HAP-1 (cell line): ENCODE measurements around the gene PRKCE.
"Not testable (repeated sequence)": the region's sequence is repeated elsewhere in the genome, so short reads cannot be mapped to it uniquely, and the experiment has no call there.

Experiments used
- DNase-seq, 2 experiments: peaks; one replicate each; pipeline ENCODE4 v3.0.0-alpha.2; 2016 to 2020; ENCODE audit warnings: low spot score in 2 of 2
- H3K27me3 ChIP-seq: fragments of 250-450 bp; sonication (Bioruptor Pico); 2 replicates; pipeline ENCODE4 v1.5.1; 2020; ENCODE audit warnings: low read depth, mild to moderate bottlenecking, moderate library complexity
- H3K36me3 ChIP-seq: fragments of 250-450 bp; sonication (Bioruptor Pico); replicated peaks from 2 replicates; pipeline ENCODE4 v1.5.1; 2020; ENCODE audit warnings: mild to moderate bottlenecking
- H3K4me1 ChIP-seq: fragments of 250-450 bp; sonication (Bioruptor Pico); 2 replicates; pipeline ENCODE4 v1.5.1; 2020; ENCODE audit warnings: mild to moderate bottlenecking
- H3K4me3 ChIP-seq: fragments of 250-450 bp; sonication (Bioruptor Pico); 2 replicates; pipeline ENCODE4 v1.5.1; 2020; ENCODE audit warnings: mild to moderate bottlenecking, moderate library complexity
- H3K9me3 ChIP-seq: fragments of 250-450 bp; sonication (Bioruptor Pico); 2 replicates; pipeline ENCODE4 v1.5.1; 2020; ENCODE audit warnings: mild to moderate bottlenecking, moderate library complexity
- in situ Hi-C: fragments of 300-500 bp; cut with MboI; formaldehyde crosslinking; loops from 3 replicates; pipeline ENCODE4 v1.14.3; 2020; ENCODE audit warnings: low sequenced_read_pairs, inconsistent platforms, mixed read lengths

The PRKCE gene

GRCh38 chr2:45684756-45685155 is 33.3 kb downstream of the PRKCE start:
- Histone ChIP-seq H3K4me1 (peaks cover 12% of the 10 kb centered on the region), H3K4me3 (no peak overlapping the region), H3K9me3 (no peaks in the 10 kb centered on the region), H3K36me3 (no peaks in the 10 kb centered on the region), H3K27me3 (no peaks in the 10 kb centered on the region)
- no peak for DNase-seq
- in situ Hi-C loops, result no loop called here

GRCh38 chr2:45685260-45685659 is 33.8 kb downstream of the PRKCE start:
- Histone ChIP-seq H3K27me3 (no peaks in the 10 kb centered on the region), H3K4me1 (peaks cover 12% of the 10 kb centered on the region), H3K9me3 (no peaks in the 10 kb centered on the region), H3K4me3 (no peak overlapping the region), H3K36me3 (no peaks in the 10 kb centered on the region)
- DNase-seq, result no peak
- in situ Hi-C loops, result no loop called here

DNA sequence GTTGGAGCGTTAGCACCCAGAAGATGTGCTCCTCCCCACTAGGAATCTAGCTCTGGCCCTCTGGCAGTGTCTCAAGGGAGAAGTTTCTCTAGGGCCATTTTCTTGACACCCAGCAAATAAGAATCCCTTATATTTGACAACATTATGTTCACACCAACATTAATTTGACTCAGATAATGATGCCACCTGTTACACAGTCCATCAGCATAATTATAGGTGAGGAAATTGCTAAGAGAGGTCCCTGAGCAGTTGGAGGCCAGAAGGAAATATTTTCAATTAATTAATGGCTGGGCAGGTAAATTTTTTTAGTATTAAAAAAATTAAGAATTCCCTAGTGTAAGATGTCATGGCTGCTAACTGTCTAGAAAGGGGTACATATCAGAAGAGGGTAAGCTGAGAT is 36.5 kb downstream of the PRKCE start:
- Histone ChIP-seq H3K4me3 (no peak overlapping the region), H3K27me3 (no peaks in the 10 kb centered on the region), H3K4me1 (peaks cover 12% of the 10 kb centered on the region), H3K36me3 (no peaks in the 10 kb centered on the region), H3K9me3 (no peaks in the 10 kb centered on the region)
- DNase-seq, result no peak
- in situ Hi-C loops, result no loop called here

DNA sequence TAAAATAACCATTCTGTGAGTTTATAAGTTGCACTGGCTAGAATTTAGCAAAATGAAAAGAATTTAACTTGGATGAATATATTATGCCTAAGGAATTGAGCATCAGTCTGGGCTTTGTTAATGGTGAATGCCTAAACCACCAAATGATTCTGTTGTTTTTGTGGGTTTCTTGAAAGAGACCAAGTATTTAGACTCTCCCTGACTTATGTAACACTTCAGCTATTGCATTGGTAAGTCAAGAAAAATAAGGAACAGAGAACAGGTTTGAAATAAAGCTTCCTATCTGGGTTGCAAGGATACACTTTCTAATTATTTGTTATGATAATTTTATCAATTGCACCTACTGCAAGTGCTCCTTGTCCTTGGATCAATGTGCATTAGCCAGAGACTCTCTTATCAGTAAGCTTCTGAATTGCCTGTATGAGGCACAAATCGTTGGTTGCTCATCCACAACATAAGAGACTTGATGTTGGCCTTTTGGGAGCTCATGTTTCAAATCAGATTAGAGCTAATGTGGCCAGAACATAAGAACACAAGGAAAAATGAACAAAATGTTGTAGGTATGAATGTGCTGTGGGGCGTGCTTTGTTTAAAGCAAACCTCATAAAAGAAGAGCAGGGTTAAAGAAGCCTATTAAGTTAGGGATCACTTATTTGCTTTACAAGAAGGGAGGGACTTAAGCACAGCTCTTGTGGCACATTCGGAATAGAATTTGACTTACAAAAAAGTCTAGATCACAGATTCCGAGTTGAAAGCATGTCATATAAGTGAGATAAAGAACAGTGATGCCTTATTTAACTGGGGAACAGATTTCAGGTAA is 37.2 kb downstream of the PRKCE start:
- Histone ChIP-seq H3K36me3 (no peaks in the 10 kb centered on the region), H3K9me3 (no peaks in the 10 kb centered on the region), H3K27me3 (no peaks in the 10 kb centered on the region), H3K4me1 (peaks cover 12% of the 10 kb centered on the region), H3K4me3 (no peak overlapping the region)
- in situ Hi-C loops, result no loop called here
- peak; percentile 11 to 79 for DNase-seq

DNA sequence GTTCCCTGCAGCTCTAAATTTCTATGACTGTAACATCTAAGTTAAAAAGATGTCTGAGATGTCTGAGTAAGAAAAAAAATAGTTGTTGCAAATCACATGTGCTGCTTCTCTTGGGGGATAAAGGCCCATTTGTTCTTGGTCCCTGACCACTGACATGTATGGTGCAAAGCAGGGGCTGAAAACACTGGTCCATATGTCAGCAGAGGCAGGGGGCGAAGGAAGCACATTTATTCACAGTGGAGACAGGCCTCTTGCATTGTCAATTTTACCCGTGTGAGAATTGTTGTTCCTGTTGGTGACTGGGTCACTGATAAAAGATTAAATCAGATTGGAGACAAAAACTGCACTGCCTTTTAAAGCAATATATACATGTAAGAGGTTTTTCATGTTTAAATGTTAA is 38.8 kb downstream of the PRKCE start:
- no peaks in the 10 kb centered on the region for H3K36me3 ChIP-seq
- no peaks in the 10 kb centered on the region for H3K9me3 ChIP-seq
- in situ Hi-C loops, result no loop called here
- no peak for DNase-seq
- no peaks in the 10 kb centered on the region for H3K27me3 ChIP-seq
- H3K4me1 ChIP-seq, result peaks cover 12% of the 10 kb centered on the region
- no peak overlapping the region for H3K4me3 ChIP-seq

DNA sequence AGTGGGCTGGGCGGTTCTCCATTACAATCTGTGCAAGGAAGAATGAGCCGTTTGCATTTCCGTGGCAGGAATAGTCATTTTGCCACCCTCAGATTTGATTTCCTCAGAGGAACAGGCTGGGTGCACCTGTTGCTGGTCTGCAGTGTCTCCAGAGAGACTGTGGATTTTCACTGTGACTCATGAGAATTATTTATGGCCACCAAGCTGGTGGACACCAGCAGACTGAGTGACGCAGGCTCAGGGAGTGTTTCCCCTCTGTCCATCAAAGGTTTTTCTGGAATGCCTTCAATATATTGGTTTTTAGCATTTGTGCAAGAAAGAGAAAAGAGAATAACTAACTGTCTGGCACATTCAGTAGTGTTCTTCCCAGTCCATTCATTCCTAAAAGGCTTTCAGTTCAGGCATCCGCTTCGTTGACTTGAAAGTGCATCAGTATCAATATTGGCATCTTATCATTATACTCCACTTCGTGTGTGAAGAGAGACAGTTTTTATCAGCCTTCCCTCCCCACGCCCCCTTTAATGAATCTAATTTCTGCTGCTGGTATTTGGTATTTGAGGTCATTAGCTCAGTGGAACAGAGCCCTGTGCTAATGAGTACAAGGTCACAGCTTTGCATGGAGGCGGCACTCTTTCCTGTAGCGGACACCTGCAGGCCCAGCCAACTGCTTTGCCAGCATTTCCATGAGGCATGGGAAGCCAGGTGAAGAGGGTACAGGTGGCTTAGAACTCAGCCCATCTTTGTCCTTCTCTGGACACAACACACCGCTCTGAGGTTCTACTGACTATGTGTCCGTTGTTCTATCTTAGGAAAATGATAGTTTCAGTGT is 39.9 kb downstream of the PRKCE start:
- peaks cover 12% of the 10 kb centered on the region for H3K4me1 ChIP-seq
- in situ Hi-C loops, result no loop called here
- DNase-seq, result no peak

GRCh38 chr2:45692566-45692965 is 41.1 kb downstream of the PRKCE start:
- H3K4me1 ChIP-seq, result peaks cover 12% of the 10 kb centered on the region
- DNase-seq, result no peak
- H3K36me3 ChIP-seq, result no peaks in the 10 kb centered on the region
- no peaks in the 10 kb centered on the region for H3K27me3 ChIP-seq
- in situ Hi-C loops, result no loop called here
- H3K4me3 ChIP-seq, result no peak overlapping the region
- H3K9me3 ChIP-seq, result no peaks in the 10 kb centered on the region

More for the DNA sequence above, 39.9 kb downstream of the PRKCE start:
- Histone ChIP-seq H3K27me3 (no peaks in the 10 kb centered on the region), H3K9me3 (no peaks in the 10 kb centered on the region), H3K36me3 (no peaks in the 10 kb centered on the region), H3K4me3 (no peak overlapping the region)

DNA sequence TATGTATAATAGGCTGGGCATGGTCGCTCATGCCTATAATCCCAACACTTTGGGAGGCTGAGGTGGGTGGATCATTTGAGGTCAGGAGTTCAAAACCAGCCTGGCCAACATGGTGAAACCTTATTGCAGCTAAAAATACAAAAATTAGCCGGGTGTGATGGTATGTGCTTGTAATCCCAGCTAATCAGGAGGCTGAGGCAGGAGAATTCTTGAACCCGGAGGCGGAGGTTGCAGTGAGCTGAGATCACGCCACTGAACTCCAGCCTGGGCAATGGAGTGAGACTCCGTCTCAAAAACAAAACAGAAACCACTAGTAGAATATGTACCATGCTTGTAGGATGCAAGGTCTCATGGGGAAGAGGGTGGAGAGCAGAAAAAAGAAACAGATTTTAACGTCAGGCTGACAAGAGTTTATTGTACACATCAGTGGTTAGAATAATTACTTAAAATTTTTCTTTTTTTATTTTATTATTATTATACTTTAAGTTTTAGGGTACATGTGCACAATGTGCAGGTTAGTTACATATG is 44.1 kb downstream of the PRKCE start:
- DNase-seq, H3K4me1 ChIP-seq, in situ Hi-C loops, H3K36me3 ChIP-seq, H3K9me3 ChIP-seq, H3K4me3 ChIP-seq, H3K27me3 ChIP-seq: not testable (repeated sequence)

DNA sequence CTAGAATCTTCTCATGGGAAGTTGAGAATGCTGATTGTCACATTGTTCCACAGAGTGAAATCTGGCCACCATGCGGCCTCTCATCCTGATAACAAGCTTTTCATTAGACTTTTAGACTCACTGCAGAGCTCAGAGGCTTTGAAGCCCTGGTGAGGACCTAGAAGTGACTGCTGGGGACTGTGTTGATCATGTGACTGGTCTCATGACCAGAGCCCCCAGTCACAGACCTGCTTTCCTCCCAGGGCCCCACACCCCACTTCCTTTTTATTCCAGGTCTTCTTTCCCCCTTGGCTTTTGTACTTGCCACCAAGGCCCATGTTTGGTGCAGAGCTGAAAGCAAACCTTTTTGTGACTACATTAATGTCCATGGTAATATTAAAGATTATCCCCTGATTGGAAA is 45.2 kb downstream of the PRKCE start:
- in situ Hi-C loops, result no loop called here
- Histone ChIP-seq H3K27me3 (no peaks in the 10 kb centered on the region), H3K4me3 (no peak overlapping the region), H3K36me3 (no peaks in the 10 kb centered on the region), H3K9me3 (no peaks in the 10 kb centered on the region), H3K4me1 (no peaks in the 10 kb centered on the region)
- no peak for DNase-seq

DNA sequence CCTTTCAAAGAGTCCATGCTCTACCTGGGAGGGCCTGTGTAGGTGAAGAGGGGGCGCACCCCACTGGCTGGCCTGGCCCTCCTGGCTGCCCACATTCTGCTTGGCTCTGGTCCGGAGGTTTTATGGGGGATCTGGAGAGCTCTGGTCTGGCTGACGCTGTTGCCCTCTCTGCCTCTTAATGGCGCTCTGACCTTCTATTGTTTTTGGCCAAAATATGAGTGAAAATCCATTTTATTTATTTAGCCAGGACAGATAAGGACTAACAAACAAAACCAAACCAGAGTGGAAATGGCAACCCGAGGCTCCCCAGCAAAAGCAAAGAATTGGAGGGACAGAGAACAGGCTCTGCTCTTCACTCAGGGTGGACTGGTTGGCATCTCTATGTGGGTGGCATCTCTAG is 45.7 kb downstream of the PRKCE start:
- H3K36me3 ChIP-seq, result no peaks in the 10 kb centered on the region
- H3K9me3 ChIP-seq, result no peaks in the 10 kb centered on the region
- in situ Hi-C loops, result no loop called here
- DNase-seq, result no peak
- H3K4me3 ChIP-seq, result no peak overlapping the region
- H3K27me3 ChIP-seq, result no peaks in the 10 kb centered on the region
- no peaks in the 10 kb centered on the region for H3K4me1 ChIP-seq

DNA sequence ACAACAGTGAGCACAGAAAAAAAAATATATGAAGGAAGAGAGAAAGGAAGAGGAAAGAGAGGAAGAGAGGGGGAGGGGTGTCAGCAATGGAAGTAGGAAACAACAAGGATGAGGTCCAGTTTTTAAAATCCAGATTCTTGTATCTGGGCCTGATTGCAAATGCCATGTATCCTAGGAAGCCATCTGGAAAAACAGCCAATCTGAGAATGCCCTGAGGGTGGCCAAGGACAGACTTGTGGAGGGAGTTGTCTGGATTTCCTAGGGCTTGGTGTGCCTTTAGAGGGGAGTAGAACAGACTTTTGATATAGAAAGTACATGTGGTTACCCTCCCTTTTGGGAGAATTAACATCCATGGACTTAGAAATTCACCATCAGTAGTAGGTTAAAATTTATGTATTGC is 47.1 kb downstream of the PRKCE start:
- H3K4me1 ChIP-seq, result no peaks in the 10 kb centered on the region
- no peaks in the 10 kb centered on the region for H3K9me3 ChIP-seq
- H3K36me3 ChIP-seq, result no peaks in the 10 kb centered on the region
- in situ Hi-C loops, result no loop called here
- no peak for DNase-seq
- no peaks in the 10 kb centered on the region for H3K27me3 ChIP-seq
- no peak overlapping the region for H3K4me3 ChIP-seq

DNA sequence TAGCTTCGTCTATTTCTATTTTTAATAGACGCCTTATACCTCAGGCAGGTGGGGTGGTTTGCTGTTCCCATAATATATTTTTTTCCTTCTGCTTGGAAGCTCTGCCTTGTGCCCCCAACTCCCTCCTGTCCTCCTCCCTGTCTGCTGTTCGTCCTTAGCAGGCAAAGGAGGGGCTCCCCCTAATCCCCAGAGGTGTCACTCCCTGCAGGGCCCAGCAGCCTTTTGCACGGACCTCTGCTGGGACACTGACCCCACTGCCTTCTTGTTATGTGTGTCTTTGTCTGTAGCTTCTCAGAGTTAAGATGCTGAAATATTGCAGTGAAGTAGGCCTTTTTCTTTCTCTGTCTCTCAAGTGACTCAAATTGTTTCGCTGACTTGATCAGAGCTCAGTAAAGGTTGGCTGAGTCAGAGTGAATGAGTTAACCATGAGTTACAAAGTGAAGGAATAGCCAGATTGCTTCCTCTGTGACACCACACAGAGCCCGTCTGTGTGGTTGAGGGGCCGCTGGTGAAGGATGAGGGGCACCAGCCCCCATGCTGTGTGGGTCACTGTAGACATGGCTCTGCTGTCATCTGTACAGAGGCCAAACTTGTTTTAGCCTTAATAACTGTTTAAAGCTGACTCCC is 47.7 kb downstream of the PRKCE start:
- Histone ChIP-seq H3K36me3 (no peaks in the 10 kb centered on the region), H3K4me3 (no peak overlapping the region), H3K9me3 (no peaks in the 10 kb centered on the region), H3K27me3 (no peaks in the 10 kb centered on the region), H3K4me1 (no peaks in the 10 kb centered on the region)
- DNase-seq, result no peak
- in situ Hi-C loops, result no loop called here

DNA sequence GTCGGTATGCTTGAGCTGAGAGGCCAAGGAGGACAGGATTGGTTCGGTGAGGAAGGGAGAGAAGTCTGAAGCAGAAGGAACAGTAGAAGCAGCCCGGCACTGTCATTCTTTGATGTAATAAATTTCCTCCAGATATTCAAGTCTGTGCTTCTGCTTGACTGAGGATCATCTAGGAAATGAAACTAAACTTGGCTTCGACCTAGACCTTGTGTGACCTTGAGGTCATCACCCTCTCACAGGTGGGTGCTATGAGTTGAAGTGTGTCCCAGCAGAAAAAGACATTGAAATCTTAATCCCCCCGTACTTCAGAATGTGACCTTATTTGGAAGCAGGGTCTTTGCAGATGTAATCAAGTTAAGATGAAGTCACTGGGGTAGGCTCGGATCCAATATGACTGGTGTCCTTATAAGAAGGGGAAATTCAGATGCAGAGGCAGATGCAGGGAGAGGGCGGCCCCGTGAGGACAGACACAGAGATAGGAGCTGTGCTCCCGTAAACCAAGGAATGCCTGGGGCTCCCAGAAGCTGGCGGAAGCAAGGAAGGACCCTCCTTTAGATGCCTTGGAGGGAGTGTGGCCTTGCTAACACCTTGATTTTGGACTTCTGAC is 49.0 kb downstream of the PRKCE start:
- in situ Hi-C loops, result no loop called here
- Histone ChIP-seq H3K4me3 (no peak overlapping the region), H3K27me3 (no peaks in the 10 kb centered on the region), H3K4me1 (no peaks in the 10 kb centered on the region), H3K9me3 (no peaks in the 10 kb centered on the region), H3K36me3 (no peaks in the 10 kb centered on the region)
- no peak for DNase-seq
